ENCODE data around the gene SLC2A9. TPM values are rescaled to one million over a fixed set of nuclear protein-coding genes. Genes with fewer than 3 reads are reported as not detected.

SLC2A9 gene
- polyA plus RNA-seq, 2 of the 4 experiments (the other 2 are of a cell fraction): 0.62 to 0.70 TPM

- H3K9me3 ChIP-seq: no peaks in the 10 kb centered on the region
- POLR2A ChIA-PET: no interaction called here
- H3K4me2 ChIP-seq: no peak overlapping the region
- WGBS (ENCODE audit: missing lambda C conversion rate): 89% methylated on average over 15 of the region's 15 CpGs
- H3K27ac ChIP-seq: no peak overlapping the region
- no peak overlapping the region for H3K4me3 ChIP-seq
- CTCF ChIA-PET: interaction anchor here (1.4 kb wide), 1 partner anchor 304 kb away, joined by 4 read pairs; no protein-coding TSS in a partner anchor
- ATAC-seq (no peak), DNase-seq (ENCODE audit: low read depth in 1 of 2, low spot score in 1 of 2) (no peak), FAIRE-seq (no peak)
- no peaks in the 10 kb centered on the region for H3K4me1 ChIP-seq
- TF ChIP-seq NPAS2 (CRISPR knock-in tag; IDR thresholded peaks at IDR 0.05; ENCODE audit: borderline replicate concordance): no peak
- TF ChIP-seq JUN (IDR thresholded peaks at IDR 0.05): no peak
- no peak for TF ChIP-seq SREBF2 (IDR thresholded peaks at IDR 0.05)
- TF ChIP-seq RNF2 (IDR thresholded peaks at IDR 0.05; ENCODE audit: borderline replicate concordance, low read depth): no peak
- TF ChIP-seq HOXB13 (CRISPR knock-in tag; IDR thresholded peaks at IDR 0.05; ENCODE audit: low read depth): no peak
- no peak for TF ChIP-seq CBX2 (IDR thresholded peaks at IDR 0.05; ENCODE audit: borderline replicate concordance, low read depth)
- no peak for TF ChIP-seq ZSCAN20 (CRISPR knock-in tag; IDR thresholded peaks at IDR 0.05)
- TF ChIP-seq KDM5A (IDR thresholded peaks at IDR 0.05): no peak
- no peak for TF ChIP-seq JUNB (IDR thresholded peaks at IDR 0.05)
- no peak for TF ChIP-seq RAD21 (conservative IDR thresholded peaks at IDR 0.05 in 1 of 2, IDR thresholded peaks at IDR 0.05 in 1 of 2)
- TF ChIP-seq MAFK (IDR thresholded peaks at IDR 0.05; ENCODE audit: partially characterized antibody): no peak
- TF ChIP-seq EHMT2 (IDR thresholded peaks at IDR 0.05; ENCODE audit: low read depth): no peak
- TF ChIP-seq PBX3 (IDR thresholded peaks at IDR 0.05): no peak
- TF ChIP-seq POLR2AphosphoS2 (conservative IDR thresholded peaks at IDR 0.05; ENCODE audit: low read length): no peak
- TF ChIP-seq FOSB (CRISPR knock-in tag; IDR thresholded peaks at IDR 0.05): no peak
- TF ChIP-seq CHD2 (IDR thresholded peaks at IDR 0.05; ENCODE audit: low read length, partially characterized antibody): no peak
- no peak for TF ChIP-seq ZC3H11A (IDR thresholded peaks at IDR 0.05)
These were observed 45.7 kb upstream of the SLC2A9 start for GRCh38 chr4:10066670-10067651.

GRCh38 chr4:10066206-10066605 is 44.9 kb upstream of the SLC2A9 start:
- Histone ChIP-seq H3K27ac (no peak overlapping the region), H3K9me3 (no peaks in the 10 kb centered on the region), H3K4me1 (no peaks in the 10 kb centered on the region), H3K4me2 (no peak overlapping the region), H3K4me3 (no peak overlapping the region)
- CTCF ChIA-PET: interaction anchor here (0.7 to 1.4 kb wide), 2 partner anchors 22 to 303 kb away, joined by 3 to 4 read pairs; no protein-coding TSS in a partner anchor
- POLR2A ChIA-PET: no interaction called here
- WGBS (ENCODE audit: missing lambda C conversion rate): 96% methylated on average over 2 of the region's 2 CpGs
- no peak for FAIRE-seq
- ATAC-seq: no peak
- DNase-seq (ENCODE audit: low read depth in 1 of 2, low spot score in 1 of 2): no peak
- TF ChIP-seq MYC (IDR thresholded peaks at IDR 0.05; ENCODE audit: borderline replicate concordance, low read length): no peak
- TF ChIP-seq MAX (IDR thresholded peaks at IDR 0.05): no peak
- no peak for TF ChIP-seq EHF (CRISPR knock-in tag; IDR thresholded peaks at IDR 0.05)
- TF ChIP-seq CBX8 (IDR thresholded peaks at IDR 0.05): no peak
- no peak for TF ChIP-seq ZSCAN20 (CRISPR knock-in tag; IDR thresholded peaks at IDR 0.05)
- TF ChIP-seq EP300 (IDR thresholded peaks at IDR 0.05): no peak
- TF ChIP-seq E2F6 (IDR thresholded peaks at IDR 0.05; ENCODE audit: borderline replicate concordance, low read depth): no peak
- no peak for TF ChIP-seq CEBPB (IDR thresholded peaks at IDR 0.05)
- no peak for TF ChIP-seq ESRRA (IDR thresholded peaks at IDR 0.05; ENCODE audit: borderline replicate concordance, low read length)
- no peak for TF ChIP-seq BCL3 (IDR thresholded peaks at IDR 0.05)
- no peak for TF ChIP-seq TFCP2L1 (CRISPR knock-in tag; IDR thresholded peaks at IDR 0.05)
- TF ChIP-seq MAFK (IDR thresholded peaks at IDR 0.05; ENCODE audit: partially characterized antibody): no peak
- no peak for TF ChIP-seq FOSB (CRISPR knock-in tag; IDR thresholded peaks at IDR 0.05)
- TF ChIP-seq JUNB (IDR thresholded peaks at IDR 0.05): no peak
- no peak for TF ChIP-seq ATOH8 (CRISPR knock-in tag; IDR thresholded peaks at IDR 0.05; ENCODE audit: low read depth)
- no peak for TF ChIP-seq CBX2 (IDR thresholded peaks at IDR 0.05; ENCODE audit: borderline replicate concordance, low read depth)
- no peak for TF ChIP-seq NPAS2 (CRISPR knock-in tag; IDR thresholded peaks at IDR 0.05; ENCODE audit: borderline replicate concordance)

Data from A549 (cell line).